ENCODE measurements around the gene FNDC5.
A peak's percentile ranks its signal among the peaks of the same experiment; 100 is the strongest.

FNDC5 gene

DNA sequence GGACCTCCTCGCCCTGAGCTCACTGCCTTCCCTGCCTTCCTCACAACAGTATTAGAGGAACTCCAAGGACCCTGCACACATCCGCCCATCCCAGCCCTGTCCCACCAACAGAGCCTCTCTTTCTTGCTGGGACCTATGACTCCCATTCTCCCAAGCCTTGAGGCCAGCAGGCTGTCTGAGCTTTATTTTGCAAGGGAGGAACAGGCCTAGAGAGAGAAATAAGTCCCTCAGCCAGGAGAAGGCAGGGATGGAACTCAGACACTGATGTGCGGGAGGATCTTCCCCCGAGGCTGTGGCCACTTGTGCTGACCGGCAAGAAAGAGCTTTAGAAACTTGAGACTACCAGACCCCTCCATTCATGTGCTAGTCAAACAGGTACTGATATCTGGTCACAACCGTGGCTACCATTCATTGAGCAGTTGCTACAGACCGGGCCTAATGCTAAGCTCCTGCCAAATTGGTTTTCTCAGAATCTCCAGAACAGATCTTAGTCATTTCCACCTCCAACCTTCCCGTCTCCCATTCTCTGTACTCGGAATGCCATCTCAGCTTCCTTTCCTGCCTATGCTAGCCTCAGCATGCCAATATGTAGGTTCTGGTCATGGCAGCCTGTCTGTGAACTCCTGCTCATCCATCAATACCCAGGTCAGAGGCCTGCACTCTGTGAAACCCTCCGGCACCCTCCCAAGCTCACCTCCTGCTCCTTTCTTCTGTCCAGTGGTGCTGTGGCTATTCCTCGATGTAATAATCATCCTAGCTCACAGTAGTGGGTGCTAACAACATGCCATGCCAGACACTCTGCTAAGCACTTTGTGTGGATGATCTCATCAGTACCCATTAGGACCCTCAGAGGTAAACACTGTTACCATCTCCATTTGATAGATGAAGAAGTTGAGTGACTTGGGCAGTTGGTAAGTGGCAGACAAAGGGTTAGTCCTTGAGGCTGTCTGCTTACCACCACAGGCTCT lies 26.7 kb upstream of the FNDC5 start:
- DNase-seq, result no peak

DNA sequence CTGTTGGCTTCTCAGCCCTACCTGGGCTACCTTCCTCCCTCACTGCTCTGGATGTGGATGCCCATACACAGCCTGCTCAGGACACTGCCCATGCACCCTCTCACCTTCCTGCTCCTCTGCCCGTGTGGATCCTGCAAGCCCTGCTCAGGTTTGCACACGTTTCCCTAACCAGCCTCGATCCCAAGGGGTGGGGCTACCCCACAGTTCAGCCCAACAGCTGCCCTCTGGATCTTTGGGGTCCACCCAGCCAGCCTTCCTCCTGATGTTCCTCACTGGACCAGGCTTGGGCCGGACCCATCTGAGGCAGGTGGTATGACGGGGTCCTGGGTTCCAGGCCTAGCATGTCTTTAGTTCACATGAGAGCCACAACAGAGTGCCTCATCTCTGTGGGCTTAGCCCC lies 25.7 kb upstream of the FNDC5 start:
- DNase-seq, result no peak

DNA sequence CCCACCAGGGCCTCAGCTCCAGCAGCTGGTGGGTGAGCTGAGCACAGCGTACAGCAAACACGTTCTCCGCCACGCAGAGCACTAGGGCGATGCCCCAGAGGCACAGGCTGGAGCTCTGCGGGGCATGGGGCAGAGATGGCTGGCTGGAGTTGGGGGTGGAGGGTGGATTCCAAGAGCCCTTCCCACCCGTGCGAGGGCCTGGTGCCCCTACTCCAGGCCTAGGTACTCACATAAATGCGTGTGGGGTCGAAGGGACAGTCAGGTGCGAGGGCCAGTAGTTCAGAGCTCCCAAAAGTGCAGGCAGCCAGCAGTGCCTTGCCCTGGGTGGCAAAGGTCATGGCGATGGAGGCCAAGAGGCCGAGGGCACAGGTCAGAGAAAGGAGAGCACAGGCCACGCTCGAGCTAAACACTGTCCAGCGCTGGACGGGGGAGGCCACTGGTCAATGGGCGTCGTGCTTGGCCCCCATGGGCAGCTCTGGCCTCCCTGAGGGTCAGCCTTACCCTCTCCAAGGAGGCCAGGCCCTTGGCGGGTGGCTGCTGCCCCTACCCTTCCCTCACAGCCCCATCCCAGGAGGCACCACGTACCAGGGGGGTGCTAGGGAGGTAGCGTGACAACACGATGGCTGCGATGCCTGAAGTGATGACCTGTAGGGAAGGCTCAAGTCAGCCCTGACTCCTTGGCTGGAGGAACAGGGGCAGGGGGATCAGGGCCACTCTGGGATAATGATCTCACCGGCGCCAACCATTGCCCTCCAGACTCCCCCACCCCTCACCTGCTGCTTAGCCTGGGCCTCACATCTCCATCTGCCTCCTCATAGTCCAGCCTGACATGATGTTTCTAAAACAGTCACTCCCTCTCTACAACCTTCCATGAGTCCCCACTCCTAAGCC lies 24.9 kb upstream of the FNDC5 start:
- DNase-seq, result no peak

DNA sequence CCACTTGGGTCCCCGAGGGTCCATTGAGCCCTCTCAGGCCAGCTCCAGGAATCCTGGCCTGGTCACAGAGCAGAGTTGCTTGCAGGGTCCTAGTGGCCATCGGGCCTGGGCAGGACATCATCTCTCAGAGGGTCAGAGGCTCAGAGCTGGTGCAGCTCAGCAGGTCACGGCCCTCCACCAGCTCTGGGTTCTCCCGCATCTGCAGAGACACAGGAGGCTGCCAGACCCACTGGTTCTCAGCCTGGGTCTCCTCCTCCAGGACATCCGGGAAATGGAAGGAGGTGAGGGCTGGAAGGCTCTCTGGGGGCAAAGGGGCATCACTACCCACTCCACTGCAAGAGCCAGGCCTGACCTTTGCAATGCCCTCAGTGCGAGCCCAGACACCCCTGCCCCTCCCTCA lies 24.0 kb upstream of the FNDC5 start:
- DNase-seq, result no peak

DNA sequence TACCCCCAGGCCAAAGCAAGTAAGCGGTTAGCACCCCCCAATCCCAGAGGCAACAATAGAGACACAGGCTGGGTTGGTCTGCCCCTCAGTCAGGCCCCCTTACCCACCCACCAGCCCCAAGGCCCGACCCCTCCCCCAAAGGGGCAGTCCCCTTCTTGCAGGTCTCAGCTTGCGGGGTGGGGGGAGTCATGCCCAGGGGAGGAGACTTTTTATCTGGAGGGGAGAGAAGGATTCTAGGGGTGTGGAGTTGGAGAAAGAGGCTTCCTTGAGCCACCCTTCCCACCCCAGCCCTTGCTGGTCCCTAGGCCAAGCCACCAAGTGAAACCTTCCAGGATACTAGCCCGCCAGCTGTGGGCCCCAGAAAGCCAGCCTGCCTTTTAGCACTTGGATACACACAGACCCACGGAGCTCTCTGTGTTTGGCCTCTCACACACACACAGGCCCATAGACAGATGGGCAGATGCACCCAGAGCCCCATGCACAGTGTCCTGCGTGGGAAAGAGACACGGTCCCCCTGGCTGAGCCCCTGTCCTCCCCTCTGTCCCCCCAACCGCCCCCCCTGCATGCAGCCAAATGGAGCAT lies 23.4 kb upstream of the FNDC5 start:
- DNase-seq, result no peak

DNA sequence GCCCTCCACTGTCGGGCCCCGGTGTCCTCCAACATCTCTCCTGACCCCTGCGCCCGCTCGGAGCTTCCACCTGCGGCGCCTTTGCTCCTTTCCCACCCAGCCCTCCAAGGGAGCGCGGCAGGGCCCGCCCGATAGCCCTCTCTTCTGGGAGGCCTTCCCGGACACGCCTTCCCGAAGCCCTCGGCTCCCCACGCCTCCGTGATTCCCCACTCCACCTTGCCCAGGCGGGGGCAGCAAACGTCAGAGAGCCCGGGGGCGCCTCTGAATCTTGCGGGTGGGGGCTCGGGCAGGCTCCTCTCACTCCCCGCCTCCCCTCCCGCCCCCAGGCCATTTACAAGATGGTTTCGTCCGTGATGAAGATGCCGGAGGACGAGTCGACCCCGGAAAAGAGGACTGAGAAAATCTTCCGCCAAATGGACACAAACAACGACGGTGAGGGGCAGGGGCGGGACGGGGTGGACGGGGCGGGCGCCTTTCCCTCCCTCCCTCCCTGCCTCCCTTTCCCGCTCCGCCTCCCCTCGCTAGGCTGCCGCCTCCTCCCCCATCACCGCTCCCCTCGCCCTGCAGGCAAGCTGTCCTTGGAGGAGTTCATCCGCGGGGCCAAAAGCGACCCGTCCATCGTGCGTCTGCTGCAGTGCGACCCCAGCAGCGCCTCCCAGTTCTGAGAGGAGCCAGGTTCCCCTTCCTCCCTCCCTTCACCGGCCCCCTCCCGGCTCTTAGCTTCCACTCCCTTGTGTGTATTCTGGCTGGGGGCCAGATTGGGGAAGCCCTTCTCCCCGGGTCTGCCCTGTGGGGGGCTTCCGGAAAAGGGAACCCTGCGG lies 22.7 kb upstream of the FNDC5 start:
- DNase-seq, result peak; percentile 27

DNA sequence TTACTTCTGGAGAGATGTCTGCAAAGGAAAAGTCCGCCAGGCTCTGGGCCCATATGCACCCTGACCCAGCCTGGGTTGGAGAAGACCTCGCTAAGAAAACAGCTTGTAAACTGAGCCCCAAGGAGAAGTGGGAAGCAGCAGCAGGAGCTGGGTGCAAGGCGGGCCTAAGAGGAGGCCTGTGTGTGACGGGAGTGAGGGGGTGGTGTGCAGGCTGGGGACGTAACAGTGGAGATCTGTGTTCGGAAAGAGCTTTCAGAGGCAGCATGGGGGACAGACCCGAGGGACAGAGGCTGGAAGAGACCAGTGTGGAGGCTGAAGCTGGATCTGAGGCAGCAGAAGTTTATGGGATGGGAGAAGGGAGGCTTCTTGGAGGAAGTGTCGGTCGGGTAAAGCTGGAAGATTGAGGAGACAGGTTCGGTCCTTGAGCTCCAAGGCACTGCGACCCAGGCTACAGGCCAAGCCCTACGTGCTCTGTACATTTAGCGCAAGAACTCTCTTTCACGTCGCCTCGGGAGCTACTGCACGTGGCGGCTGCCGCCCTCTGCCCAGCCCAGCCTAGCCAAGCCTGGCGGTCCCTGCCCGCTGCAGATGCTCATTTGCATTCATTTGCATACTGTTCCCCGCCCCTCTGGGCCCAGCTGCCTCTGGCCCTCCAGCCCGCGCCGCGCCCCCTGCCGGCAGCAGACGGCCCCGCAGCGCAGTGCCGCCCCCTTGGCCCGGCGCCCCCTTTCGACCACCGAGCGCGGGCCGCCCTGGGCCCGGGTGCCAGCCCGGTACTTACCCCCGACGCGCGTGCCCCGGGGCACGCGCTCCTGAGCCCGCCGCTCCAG lies 21.9 kb upstream of the FNDC5 start:
- peak; percentile 23 for DNase-seq

DNA sequence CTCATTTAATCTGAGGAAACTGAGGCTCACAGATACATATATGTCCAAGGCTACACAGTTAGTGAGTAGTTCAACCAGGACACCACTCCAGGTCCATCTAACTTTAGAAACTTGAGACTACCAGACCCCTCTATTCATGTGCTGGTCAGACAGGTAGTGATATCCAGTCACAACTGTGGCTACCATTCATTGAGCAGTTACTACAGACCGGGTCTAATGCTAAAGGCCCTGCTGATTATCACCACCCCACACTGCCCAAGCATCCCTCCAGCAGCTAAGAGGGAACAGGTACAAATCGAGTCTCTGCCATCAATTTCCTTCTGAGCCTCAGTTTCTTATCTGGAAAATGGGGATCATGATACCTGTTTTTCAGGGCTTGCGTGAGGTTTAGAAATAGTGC lies 20.9 kb upstream of the FNDC5 start:
- no peak for DNase-seq

DNA sequence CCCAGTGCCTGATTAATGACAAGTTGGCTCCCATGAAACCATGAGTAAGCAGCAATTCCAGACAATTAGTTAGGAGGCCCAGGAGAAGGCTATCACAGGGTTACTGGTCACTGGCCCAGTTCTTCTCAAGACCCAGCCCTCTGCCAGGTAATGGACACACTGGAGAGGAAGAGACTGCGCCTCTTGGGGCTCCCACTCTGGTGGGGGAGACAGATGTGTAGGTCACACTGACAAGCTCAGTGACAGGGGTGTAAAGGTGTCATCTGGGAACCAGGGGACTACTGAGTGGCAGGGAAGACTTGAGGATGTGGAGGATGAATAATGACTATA lies 20.5 kb upstream of the FNDC5 start:
- no peak for DNase-seq

DNA sequence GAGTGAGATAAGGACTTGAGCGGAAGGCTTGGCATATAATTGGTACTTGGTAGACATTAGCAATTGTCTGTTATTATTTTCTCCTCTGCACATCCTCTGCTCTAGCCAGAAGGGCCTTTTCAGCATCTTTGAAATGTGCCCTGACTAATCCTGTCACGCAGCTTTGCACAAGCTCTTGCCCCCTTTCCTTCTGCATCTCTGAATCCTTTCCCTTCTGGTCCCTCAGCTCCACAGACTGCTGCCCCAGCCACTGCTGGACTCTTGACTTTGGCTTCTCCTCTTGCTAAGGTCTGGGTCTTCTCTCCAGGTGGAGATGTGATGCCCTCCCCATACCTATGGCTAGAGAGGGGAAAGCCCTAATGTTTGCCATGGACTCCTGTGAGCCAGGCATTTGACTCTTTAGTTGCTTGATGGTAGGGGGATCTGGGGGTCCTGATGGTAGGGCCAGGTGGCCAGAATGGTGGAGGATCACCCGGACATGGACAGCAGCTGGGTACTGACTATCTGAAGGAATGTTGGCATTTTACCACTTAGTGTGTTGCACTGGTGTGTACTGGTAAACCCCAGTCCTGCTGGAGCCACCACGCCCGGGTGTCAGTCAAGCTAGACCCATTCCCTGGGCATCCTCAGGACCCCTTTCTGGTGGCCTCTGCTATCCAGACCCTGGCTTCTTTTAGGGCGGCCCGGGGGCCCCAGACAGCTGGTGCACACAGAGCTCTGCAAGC lies 20.0 kb upstream of the FNDC5 start:
- no peak for DNase-seq

DNA sequence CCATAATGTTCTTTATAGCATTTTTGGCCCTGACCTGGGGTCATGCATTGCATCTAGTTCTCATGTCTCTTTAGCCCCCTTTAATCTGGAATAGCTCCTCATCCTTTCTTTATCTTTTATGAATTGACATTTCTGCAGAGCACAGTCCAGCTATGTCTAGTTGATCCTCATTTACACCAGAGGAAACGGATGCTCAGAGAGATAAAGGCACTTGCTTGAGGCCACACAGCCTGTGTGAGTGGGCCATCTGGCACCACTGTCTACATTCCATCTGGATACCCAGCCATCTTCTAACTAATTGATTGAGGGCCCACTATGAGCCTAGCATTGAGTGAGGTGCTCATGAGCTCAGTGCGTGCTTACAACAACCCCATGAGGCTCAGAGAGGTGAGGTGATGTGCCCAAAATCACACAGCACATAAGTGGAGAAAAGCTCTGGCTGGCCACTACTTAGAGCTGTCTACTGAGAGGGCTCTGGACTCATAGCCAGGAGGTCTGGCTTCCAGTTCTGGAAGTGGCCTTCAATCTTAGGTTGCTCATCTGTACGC lies 19.1 kb upstream of the FNDC5 start:
- DNase-seq, result no peak

DNA sequence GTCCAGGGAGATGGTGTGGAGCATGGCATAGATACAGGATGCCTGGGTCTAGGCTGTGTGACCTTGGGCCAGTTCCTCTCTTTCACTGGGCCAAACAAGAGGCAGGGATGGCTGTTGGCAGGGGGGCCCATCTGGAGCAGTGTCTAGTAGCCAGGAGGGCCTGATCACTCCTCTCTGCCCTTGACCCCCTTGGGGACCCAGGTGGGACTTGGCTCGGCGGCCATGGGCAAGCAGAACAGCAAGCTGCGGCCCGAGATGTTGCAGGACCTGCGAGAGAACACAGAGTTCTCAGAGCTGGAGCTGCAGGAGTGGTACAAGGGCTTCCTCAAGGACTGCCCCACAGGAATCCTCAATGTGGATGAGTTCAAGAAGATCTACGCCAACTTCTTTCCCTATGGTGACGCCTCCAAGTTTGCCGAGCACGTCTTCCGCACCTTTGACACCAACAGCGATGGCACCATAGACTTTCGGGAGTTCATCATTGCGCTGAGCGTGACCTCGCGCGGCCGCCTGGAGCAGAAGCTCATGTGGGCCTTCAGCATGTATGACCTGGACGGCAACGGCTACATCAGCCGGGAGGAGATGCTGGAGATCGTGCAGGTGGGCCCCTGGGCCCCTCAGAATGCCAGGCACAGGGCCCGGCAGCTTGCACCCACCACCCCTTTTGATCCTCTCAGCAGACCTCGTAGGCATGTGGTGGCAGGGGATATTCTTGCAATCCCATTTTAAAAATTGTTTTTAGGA lies 18.1 kb upstream of the FNDC5 start:
- DNase-seq, result no peak

DNA sequence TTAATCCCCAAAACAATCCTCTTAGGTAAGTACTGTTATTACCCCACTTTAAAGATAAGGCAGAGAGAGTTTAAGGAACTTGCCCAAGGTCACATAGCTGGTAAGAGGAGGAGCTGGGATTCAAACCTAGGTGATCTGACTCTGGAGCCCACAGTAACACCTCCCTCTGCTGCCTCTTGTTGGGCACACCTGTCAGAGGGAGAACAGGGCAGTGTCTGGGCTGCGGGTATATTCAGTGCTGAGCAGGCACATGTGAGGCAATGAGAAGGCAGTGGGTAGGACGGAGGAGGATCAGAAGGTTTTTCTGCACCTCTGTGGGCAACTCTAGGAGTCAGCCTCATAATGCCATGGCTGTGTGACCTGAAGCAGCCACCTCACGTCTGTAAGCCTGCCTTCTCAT lies 17.4 kb upstream of the FNDC5 start:
- no peak for DNase-seq

DNA sequence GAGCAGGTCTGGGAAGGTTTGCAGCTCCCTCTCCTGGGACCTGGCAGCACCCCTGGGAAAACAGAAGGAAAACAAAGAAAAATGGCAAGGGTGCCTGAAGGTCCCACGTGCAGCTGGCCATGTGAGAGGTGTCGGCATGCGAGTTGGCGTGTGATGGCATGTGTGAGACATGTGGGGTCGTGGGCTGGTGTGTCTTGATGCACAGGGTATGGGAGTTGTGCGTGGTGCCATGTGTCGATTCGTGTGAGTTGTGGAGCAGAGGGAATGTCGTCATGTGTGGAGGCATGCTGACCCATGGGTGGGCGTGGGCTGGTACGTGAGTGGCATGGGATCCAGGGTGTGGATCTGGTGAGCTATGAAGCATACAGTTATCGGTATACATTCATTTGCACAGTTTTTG lies 16.9 kb upstream of the FNDC5 start:
- DNase-seq, result no peak

DNA sequence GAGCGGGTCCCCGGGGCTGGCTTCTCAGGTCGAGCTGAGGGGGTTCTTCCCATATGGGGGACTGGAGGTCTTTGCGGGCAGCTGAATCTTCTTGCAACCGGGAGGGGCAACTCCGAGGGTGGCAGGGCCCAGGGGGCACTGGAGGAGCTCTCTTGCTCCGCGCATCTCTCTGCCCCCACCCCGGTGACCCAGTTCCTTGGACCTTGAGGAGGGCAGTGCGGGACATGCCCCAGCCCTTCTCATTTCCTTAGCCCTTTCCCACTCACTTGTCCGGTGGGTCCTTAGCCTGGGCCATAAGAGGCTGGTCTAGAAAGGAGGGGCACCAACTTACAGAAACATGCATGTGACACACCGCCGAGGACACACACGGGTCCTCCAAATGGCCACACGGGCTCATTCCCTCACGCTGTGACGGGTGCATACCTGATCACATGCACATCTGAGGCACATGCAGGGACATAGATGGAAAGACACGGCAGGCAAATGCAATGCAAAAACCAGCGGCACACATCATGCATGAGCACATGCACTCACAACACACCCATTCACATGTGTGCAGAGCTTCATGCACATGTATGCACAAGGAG lies 16.2 kb upstream of the FNDC5 start:
- DNase-seq, result no peak

DNA sequence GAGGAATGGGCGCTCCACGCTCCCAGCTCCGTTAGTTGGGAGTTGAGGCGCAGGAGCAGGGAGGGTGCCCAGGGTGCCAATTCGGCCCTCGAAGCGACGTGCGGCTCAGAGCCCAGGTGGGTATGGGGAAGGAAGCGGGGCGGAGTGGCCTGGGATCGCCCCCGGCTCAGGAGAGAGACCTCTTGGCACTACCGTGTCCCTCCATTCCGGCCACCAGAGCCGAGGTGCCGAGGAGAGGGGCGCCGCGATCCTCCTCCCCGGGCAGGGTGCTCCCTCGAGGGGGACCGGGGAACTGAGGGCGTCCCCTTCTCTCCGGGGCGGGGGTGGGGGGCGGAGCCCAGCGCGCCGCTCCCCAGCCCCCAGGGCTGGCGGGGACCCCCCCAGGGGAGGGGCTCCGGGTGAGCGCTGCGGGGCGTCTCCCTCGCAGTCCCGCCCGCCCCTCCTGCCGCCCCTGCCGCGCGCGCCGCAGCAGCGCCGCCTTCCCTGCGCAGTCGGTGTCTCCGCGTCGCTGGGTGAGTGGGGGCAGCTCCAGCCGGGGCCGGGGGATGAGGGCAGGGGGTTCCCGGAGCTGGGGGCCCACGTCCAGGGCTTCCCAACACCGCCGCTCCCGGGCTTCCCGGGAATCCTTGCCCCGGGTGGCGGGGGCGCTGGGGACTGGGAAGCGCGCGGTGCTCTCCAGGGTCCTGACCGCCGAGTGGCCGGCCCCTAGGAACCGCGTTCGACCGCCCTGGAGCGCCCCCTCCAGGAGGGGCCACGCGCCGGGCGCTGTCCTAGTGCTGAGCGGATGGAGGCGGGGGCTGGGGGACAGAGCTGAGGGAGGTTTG lies 15.5 kb upstream of the FNDC5 start, which contains the start of gene HPCA:
HPCA (plus strand) TSS at position 488 of the 824 bp plus-strand sequence. CDS start 2,408 bp downstream, outside the sequence.
- no peak for DNase-seq

DNA sequence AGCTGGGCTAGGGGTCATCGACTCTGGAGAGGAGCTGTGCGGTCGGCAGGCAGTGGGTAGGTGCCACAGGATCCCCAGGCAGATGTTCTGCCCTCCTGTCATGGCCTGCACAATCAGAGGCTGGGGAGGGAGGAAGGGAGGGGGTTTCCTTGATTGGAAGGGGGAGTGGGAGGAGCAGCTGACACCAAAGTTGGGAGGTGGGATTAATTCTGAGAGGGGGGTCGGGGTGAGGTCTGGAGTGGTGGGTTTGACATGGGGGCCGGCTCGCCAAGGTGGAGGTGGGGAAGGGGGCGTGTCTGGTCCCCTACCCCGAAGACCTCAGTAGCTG lies 14.9 kb upstream of the FNDC5 start:
- DNase-seq, result no peak

DNA sequence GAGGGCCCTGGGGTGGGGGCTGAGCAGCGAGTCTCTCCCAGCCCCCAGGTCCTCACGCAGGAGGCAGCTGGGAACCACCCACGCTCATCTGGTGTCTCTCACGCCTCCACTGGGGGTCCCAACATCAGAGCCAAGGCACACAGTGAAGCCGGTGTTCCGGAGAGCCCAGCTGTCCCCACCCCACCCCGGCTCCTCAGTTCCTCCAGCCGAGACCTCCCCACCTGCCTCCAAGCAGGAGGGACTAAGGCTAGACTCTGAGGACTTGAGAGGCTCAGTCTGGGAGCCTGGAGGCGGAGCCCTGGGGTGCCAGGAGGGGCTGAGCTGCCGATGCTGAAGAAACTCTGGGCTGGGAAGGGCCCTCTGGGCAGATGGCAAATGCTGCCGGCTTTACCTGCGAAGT lies 14.0 kb upstream of the FNDC5 start:
- DNase-seq, result no peak

DNA sequence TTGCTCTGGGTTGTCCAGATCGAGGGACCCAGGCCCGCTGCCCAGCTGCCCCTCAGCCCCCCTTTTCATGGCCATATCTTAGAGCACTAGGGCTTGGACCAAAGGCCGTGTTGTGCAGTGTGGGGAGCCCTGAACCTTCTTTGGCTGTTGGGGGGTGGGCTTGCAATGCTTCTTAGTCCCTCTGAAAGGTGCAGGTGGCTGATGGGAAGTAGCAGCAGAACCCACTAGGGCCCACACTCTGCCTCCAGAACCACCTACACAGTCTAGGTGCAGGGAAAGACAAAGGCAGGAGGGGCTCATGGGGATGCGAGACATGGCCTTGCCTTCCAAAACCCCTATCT lies 13.3 kb upstream of the FNDC5 start:
- no peak for DNase-seq

Data from stimulated activated naive CD4-positive, alpha-beta T cell treated with Interleukin-2 at 50 U/mL for 16 hours (primary cell).